HCT116 (cell line): ENCODE data around the gene ELP1.

Experiments used
- ATF3 ChIP-seq: IDR thresholded peaks from 2 replicates; pipeline ENCODE4 v1.6.1; 2012
- ELF1 ChIP-seq: IDR thresholded peaks from 2 replicates; pipeline ENCODE4 v1.6.1; 2012; ENCODE audit warnings: low read depth, borderline replicate concordance
- EZH2 ChIP-seq: fragments of 200-600 bp; sonication (generic); IDR thresholded peaks from 2 replicates; pipeline ENCODE4 v1.6.1; 2017; ENCODE audit warnings: antibody characterized with exemption, mixed run types
- POLR2A ChIP-seq: IDR thresholded peaks from 2 replicates; pipeline ENCODE4 v1.7.0; 2011; ENCODE audit warnings: borderline replicate concordance; ENCODE audit not compliant: insufficient read depth, insufficient read length; ENCODE audit errors: extremely low read depth
- POLR2AphosphoS5 ChIP-seq: IDR thresholded peaks from 2 replicates; pipeline ENCODE4 v1.6.1; 2011; ENCODE audit warnings: mild to moderate bottlenecking, low read depth, low read length, moderate library complexity
- RAD21 ChIP-seq: IDR thresholded peaks from 2 replicates; pipeline ENCODE4 v1.6.1; 2012; ENCODE audit warnings: low read depth, mild to moderate bottlenecking
- REST ChIP-seq: IDR thresholded peaks from 2 replicates; pipeline ENCODE4 v1.6.1; 2012; ENCODE audit warnings: low read depth
- SIN3A ChIP-seq: IDR thresholded peaks from 2 replicates; pipeline ENCODE4 v1.6.1; 2012; ENCODE audit warnings: low read depth
- SP1 ChIP-seq: IDR thresholded peaks from 2 replicates; pipeline ENCODE4 v1.6.1; 2012; ENCODE audit warnings: low read depth
- TF ChIP-seq, protein P1 (sequence below), 3 experiments: fragments of 200-600 bp in 1 of 3; sonication (generic) in 1 of 3; IDR thresholded peaks in 2 of 3; conservative IDR thresholded peaks in 1 of 3; 2 replicates each; pipeline ENCODE4 v1.5.1; 2012 to 2017; ENCODE audit warnings: low read depth in 2 of 3, low read length in 2 of 3, antibody characterized with exemption in 1 of 3, borderline replicate concordance in 1 of 3, control low read depth in 1 of 3, mild to moderate bottlenecking in 1 of 3, mixed read lengths in 1 of 3, mixed run types in 1 of 3, moderate library complexity in 1 of 3; ENCODE audit not compliant: insufficient read depth in 1 of 3

DNA sequence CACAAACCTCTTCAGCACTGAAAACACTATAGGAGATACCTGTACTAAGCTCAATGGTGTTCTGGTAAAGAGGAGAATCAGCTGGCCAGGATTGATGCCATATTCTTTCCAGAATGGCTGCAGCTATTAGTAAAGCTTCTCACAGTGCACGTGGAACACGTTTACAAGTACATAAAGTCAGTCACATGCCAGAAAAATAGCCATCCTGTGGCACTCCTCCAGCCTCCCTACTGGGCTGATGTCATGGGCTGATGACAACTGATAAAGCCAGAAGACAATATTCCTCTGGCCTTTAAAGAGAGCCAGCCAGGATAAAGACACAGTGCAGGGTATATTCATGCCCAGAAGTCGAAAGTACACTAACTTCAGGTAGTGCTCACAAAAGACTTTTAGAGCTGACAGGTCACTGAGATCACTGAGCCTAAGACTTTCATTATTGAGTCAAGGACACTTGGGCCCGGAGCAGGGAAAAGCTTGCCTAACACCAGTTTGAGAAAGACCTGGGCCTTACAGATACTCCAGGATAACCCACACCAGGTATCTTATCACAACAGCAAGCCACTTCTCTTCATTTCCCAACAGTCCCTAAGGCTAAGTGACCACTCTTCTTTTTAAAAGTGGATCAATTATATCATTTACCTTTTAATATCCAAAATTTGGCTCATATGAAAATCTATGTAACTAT, 29.7 kb upstream of the ELP1 start:
- TF ChIP-seq, protein P1, sequence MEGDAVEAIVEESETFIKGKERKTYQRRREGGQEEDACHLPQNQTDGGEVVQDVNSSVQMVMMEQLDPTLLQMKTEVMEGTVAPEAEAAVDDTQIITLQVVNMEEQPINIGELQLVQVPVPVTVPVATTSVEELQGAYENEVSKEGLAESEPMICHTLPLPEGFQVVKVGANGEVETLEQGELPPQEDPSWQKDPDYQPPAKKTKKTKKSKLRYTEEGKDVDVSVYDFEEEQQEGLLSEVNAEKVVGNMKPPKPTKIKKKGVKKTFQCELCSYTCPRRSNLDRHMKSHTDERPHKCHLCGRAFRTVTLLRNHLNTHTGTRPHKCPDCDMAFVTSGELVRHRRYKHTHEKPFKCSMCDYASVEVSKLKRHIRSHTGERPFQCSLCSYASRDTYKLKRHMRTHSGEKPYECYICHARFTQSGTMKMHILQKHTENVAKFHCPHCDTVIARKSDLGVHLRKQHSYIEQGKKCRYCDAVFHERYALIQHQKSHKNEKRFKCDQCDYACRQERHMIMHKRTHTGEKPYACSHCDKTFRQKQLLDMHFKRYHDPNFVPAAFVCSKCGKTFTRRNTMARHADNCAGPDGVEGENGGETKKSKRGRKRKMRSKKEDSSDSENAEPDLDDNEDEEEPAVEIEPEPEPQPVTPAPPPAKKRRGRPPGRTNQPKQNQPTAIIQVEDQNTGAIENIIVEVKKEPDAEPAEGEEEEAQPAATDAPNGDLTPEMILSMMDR (IDR thresholded peaks at IDR 0.05 in 2 of 3, conservative IDR thresholded peaks at IDR 0.05 in 1 of 3; ENCODE audit: borderline replicate concordance in 1 of 3, insufficient read depth in 1 of 3, low read depth in 2 of 3, low read length in 2 of 3), result no peak
- TF ChIP-seq SIN3A (no peak), SP1 (no peak), REST (no peak), POLR2A (no peak), ELF1 (no peak), POLR2AphosphoS5 (no peak), ATF3 (no peak), EZH2 (no peak), RAD21 (no peak)
